Stimulated activated naive CD4-positive, alpha-beta T cell treated with Interleukin-2 at 50 U/mL for 16 hours (primary cell): ENCODE results near the gene VAMP3.
A peak's percentile ranks its signal among the peaks of the same experiment; 100 is the strongest.

Experiments used
- DNase-seq: peaks from one replicate; lab custom pipeline; 2025; lab: John Stamatoyannopoulos, UW

The VAMP3 gene

GRCh38 chr1:7813677-7814373, 42.7 kb downstream of the VAMP3 start:
- DNase-seq: no peak

DNA sequence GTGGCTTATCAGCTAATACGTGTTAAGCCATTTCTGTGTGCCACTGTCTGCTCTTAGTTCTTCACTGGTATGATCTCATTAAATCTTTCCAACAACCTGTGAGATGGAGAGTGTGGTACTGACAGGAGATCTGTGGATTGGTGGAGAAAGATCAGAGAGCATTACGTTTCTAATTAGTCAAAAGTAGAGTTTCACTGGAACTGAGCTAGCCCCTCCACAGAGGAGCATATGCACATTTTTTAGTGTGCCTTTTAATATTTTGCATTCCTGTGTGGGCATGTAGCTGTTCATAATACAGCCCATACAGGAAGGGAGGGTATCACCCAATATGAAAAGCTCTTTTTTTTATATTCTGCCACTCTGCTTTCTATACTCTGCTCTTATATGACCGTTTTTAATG, 50.2 kb downstream of the VAMP3 start:
- DNase-seq: no peak

DNA sequence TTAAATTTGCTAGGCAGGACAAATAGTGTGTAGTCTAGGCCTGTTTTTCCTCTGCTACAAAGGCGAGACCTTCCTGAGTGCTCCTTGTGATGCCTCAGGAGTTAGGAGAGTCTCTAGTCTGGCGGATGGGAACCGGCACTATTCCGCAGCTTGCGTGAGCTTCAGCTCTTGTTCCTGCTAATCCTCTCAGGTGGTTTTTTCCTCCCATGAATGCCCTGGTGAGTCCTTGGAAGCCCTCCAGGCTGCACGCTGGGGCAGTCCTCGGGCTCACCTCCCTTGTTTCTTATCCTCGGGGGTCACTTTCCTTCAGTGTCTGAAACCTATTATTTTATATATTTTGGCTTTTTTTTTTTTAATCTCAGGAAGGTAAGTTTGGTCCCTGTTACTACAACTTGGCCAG, 53.6 kb downstream of the VAMP3 start:
- DNase-seq: no peak

GRCh38 chr1:7826363-7826762, 55.3 kb downstream of the VAMP3 start:
- DNase-seq: no peak

DNA sequence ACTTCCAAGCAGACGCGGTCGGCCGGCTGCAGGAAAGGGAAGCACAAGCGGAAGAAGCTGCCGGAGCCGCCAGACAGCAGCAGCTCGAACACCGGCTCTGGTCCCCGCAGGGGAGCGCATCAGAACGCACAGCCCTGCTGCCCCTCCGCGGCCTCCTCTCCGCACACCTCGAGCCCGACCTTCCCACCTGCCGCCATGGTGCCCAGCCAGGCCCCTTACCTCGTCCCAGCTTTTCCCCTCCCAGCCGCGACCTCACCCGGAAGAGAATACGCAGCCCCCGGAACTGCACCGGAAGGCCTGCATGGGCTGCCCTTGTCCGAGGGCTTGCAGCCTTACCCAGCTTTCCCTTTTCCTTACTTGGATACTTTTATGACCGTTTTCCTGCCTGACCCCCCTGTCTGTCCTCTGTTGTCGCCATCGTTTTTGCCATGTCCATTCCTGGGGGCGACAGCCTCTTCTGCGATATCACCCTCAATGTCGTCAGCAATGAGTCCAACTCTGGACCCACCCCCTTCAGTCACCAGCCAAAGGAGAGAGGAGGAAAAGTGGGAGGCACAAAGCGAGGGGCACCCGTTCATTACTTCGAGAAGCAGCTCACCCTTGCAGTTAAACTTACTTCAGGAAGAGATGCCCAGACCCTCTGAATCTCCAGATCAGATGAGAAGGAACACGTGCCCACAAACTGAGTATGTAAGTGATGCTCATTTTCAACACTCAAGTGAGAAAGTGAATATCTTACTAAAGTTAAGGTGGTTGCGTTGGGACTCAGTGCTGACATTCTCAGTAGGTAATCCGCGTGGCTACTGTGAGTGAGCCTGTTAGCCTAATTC, 56.2 kb downstream of the VAMP3 start:
- peak; percentile 16 for DNase-seq
